K562 (cell line): ENCODE results near the gene DHRS13. TPM values are rescaled to one million over a fixed set of nuclear protein-coding genes. Genes with fewer than 3 reads are reported as not detected.

Experiments
- FOXA3 ChIP-seq, 2 experiments: fragments of 450-650 bp in 1 of 2; sonication (generic) in 1 of 2; formaldehyde crosslinking; IDR thresholded peaks in 1 of 2; conservative IDR thresholded peaks in 1 of 2; 2 replicates each; pipeline versions ENCODE4 v1.4.0 to v1.8.0; 2020 to 2022; ENCODE audit warnings: mild to moderate bottlenecking in 2 of 2, missing genetic modification reagents in 1 of 2
- GMEB1 ChIP-seq: fragments of 250-450 bp; sonication (Bioruptor Pico); IDR thresholded peaks from 2 replicates; pipeline ENCODE4 v1.4.0; 2020; ENCODE audit warnings: mild to moderate bottlenecking
- HDAC3 ChIP-seq: fragments of 450-650 bp; IDR thresholded peaks from 2 replicates; pipeline ENCODE4 v1.6.1; 2018; ENCODE audit warnings: borderline replicate concordance, mild to moderate bottlenecking, moderate library complexity; ENCODE audit not compliant: partially characterized antibody
- HMGXB4 ChIP-seq: sonication (generic); formaldehyde crosslinking; IDR thresholded peaks from 2 replicates; pipeline ENCODE4 v1.8.1; 2023; ENCODE audit warnings: mild to moderate bottlenecking, missing genetic modification reagents
- IRF1 ChIP-seq: sonication (generic); formaldehyde crosslinking; IDR thresholded peaks from 2 replicates; pipeline ENCODE4 v1.8.0; 2022; ENCODE audit warnings: missing genetic modification reagents, mild to moderate bottlenecking, borderline replicate concordance
- MCM5 ChIP-seq: fragments of 450-650 bp; IDR thresholded peaks from 2 replicates; pipeline ENCODE4 v1.6.1; 2016; ENCODE audit warnings: low read depth
- NCOA2 ChIP-seq, 2 experiments: fragments of 450-650 bp; IDR thresholded peaks; 2 replicates each; pipeline ENCODE4 v1.6.1; 2018; ENCODE audit warnings: mild to moderate bottlenecking in 2 of 2, moderate library complexity in 1 of 2; ENCODE audit not compliant: partially characterized antibody in 2 of 2
- NR1H2 ChIP-seq: sonication (generic); formaldehyde crosslinking; IDR thresholded peaks from 2 replicates; pipeline ENCODE4 v1.4.0; 2020; ENCODE audit warnings: mild to moderate bottlenecking, missing genetic modification reagents
- RREB1 ChIP-seq: fragments of 250-450 bp; sonication (Bioruptor Pico); IDR thresholded peaks from 2 replicates; pipeline ENCODE4 v1.4.0; 2020
- TAL1 ChIP-seq: fragments of 450-650 bp; IDR thresholded peaks from 2 replicates; pipeline ENCODE4 v1.6.1; 2016; ENCODE audit warnings: mild to moderate bottlenecking
- TRIM25 ChIP-seq: fragments of 450-650 bp; IDR thresholded peaks from 2 replicates; pipeline ENCODE4 v1.7.0; 2016; ENCODE audit warnings: borderline replicate concordance
- TRIM28 ChIP-seq: fragments of 450-650 bp; IDR thresholded peaks from 2 replicates; pipeline ENCODE4 v1.6.1; 2017
- USF1 ChIP-seq: sonication (generic); formaldehyde crosslinking; IDR thresholded peaks from 2 replicates; pipeline ENCODE4 v1.9.0; 2022; ENCODE audit warnings: mild to moderate bottlenecking, missing genetic modification reagents
- polyA plus RNA-seq, 8 experiments: library from polyadenylated mRNA; depleted of rRNA in 4 of 8; stranded (reverse) in 5 of 8; unstranded in 3 of 8; fragments of >200 nt; fragmentation: Nextera tagmentation in 2 of 8; fragmentation: Illumina TruSeq in 1 of 8; extraction: Ambion mirVana in 2 of 8; extraction: Trizol in 1 of 8; gene quantifications; 2 replicates each; pipeline versions ENCODE4 v1.2.1 to v1.2.3, GENCODE V29; 2011 to 2014; ENCODE audit warnings: inconsistent platforms in 1 of 8, missing spikeins in 1 of 8
- total RNA-seq, 7 experiments: library from RNA; depleted of rRNA in 6 of 7; stranded (reverse); fragments of >200 nt in 6 of 7; fragmentation: Illumina TruSeq in 2 of 7; extraction: Trizol in 2 of 7; gene quantifications; 2 replicates each; pipeline versions ENCODE4 v1.2.1 to v1.2.3, GENCODE V29; 2011 to 2021; ENCODE audit warnings: low replicate concordance in 1 of 7

The DHRS13 gene
- total and polyA plus RNA-seq, 9 of the 15 experiments (the other 6 are each of a cell fraction or from before 2014, with no cell fraction given), result 0.32 to 52.3 (median 34.3) TPM; not detected in 1

- TF ChIP-seq NCOA2 (IDR thresholded peaks at IDR 0.05; ENCODE audit: partially characterized antibody in 2 of 2), result no peak
- TF ChIP-seq MCM5, result no peak
- no peak for TF ChIP-seq TRIM25
- TF ChIP-seq NR1H2 (CRISPR knock-in tag), result peak; percentile 58; the same call in 1 of the 2 replicates
- TF ChIP-seq HMGXB4, result peak; percentile 98
- TF ChIP-seq FOXA3 (CRISPR knock-in tag; conservative IDR thresholded peaks at IDR 0.05 in 1 of 2, IDR thresholded peaks at IDR 0.05 in 1 of 2), result no peak
- TF ChIP-seq USF1, result no peak
- 0 out of 2 replicates have a peak, but pooled peaks have one; percentile 46 for TF ChIP-seq RREB1 (CRISPR knock-in tag)
- peak; percentile 97 for TF ChIP-seq GMEB1 (CRISPR knock-in tag)
- TF ChIP-seq IRF1, result no peak
- TF ChIP-seq HDAC3, result no peak
- TF ChIP-seq TAL1, result no peak
- no peak; the same call in 1 of the 2 replicates for TF ChIP-seq TRIM28
Observed at GRCh38 chr17:28902819-28903545, at the start of gene DHRS13 (continued).
